Stromal cell of bone marrow (primary cell): ENCODE results near the gene C9orf50.
A peak's percentile ranks its signal among the peaks of the same experiment; 100 is the strongest.

Experiments
- DNase-seq: peaks from one replicate; pipeline ENCODE4 v3.0.0-alpha.2; 2012; ENCODE audit warnings: low read depth

The C9orf50 gene

GRCh38 chr9:129590466-129590865 lies 30.4 kb downstream of the C9orf50 start:
- DNase-seq, result no peak

GRCh38 chr9:129587487-129588262 lies 33.2 kb downstream of the C9orf50 start:
- DNase-seq, result no peak

- no peak for DNase-seq
These were observed 34.2 kb downstream of the C9orf50 start for GRCh38 chr9:129586685-129587084.

- no peak for DNase-seq
These were observed 34.7 kb downstream of the C9orf50 start for GRCh38 chr9:129586245-129586644.

GRCh38 chr9:129585352-129585751 lies 35.5 kb downstream of the C9orf50 start:
- DNase-seq, result no peak

GRCh38 chr9:129584136-129584535 lies 36.8 kb downstream of the C9orf50 start:
- peak; percentile 69 for DNase-seq

GRCh38 chr9:129583308-129584038 lies 37.4 kb downstream of the C9orf50 start:
- DNase-seq, result no peak

- no peak for DNase-seq
These were observed 38.0 kb downstream of the C9orf50 start for GRCh38 chr9:129582855-129583254.

GRCh38 chr9:129581505-129582189 lies 39.3 kb downstream of the C9orf50 start:
- no peak for DNase-seq

- DNase-seq, result no peak
These were observed 40.5 kb downstream of the C9orf50 start for GRCh38 chr9:129580211-129580915.

- no peak for DNase-seq
These were observed 41.6 kb downstream of the C9orf50 start for GRCh38 chr9:129579294-129579693.

- DNase-seq, result no peak
These were observed 44.1 kb downstream of the C9orf50 start for GRCh38 chr9:129576546-129577543.

- no peak for DNase-seq
These were observed 45.1 kb downstream of the C9orf50 start for GRCh38 chr9:129575818-129576217.

- peak; percentile 39 for DNase-seq
These were observed 45.9 kb downstream of the C9orf50 start for GRCh38 chr9:129574911-129575585.

- no peak for DNase-seq
These were observed 46.9 kb downstream of the C9orf50 start for GRCh38 chr9:129573977-129574376.

- DNase-seq, result no peak
These were observed 48.4 kb downstream of the C9orf50 start for GRCh38 chr9:129572517-129572916.

- DNase-seq, result no peak
These were observed 48.9 kb downstream of the C9orf50 start for GRCh38 chr9:129572052-129572425.

- DNase-seq, result no peak
These were observed 49.4 kb downstream of the C9orf50 start for GRCh38 chr9:129571298-129572051.

GRCh38 chr9:129570450-129571297 lies 50.2 kb downstream of the C9orf50 start:
- peak; percentile 77 for DNase-seq
